ENCODE data around the gene FBXW4.

The FBXW4 gene

GRCh38 chr10:101725296-101726114, 30.5 kb upstream of the FBXW4 start:
- Histone ChIP-seq H3K9ac (ENCODE audit: low read length) (no peak overlapping the region), H4K8ac (ENCODE audit: low read depth, low read length) (no peak overlapping the region), H2BK120ac (ENCODE audit: low read depth, low read length) (no peak overlapping the region), H4K5ac (ENCODE audit: low read length) (no peak overlapping the region), H3K56ac (ENCODE audit: low read length) (no peak overlapping the region), H3K79me1 (ENCODE audit: low read length) (no peaks in the 10 kb centered on the region), H2BK5ac (ENCODE audit: low read length) (no peak overlapping the region), H2BK15ac (replicated peaks; ENCODE audit: low read depth) (no peak overlapping the region), H3K27me3 (ENCODE audit: insufficient read depth, low read length, poor library complexity) (no peaks in the 10 kb centered on the region), H3K4me3 (ENCODE audit: low read length) (no peak overlapping the region), H3K79me2 (ENCODE audit: control insufficient read depth, insufficient read depth, low read length) (no peaks in the 10 kb centered on the region), H3K36me3 (ENCODE audit: control insufficient read depth, insufficient read depth, low read length) (no peaks in the 10 kb centered on the region), H3K4me2 (ENCODE audit: low read length) (no peak overlapping the region), H3K4me1 (ENCODE audit: control insufficient read depth, low read depth, low read length) (peaks cover 3% of the 10 kb centered on the region), H2AK5ac (ENCODE audit: low read length) (no peak overlapping the region), H3K23ac (ENCODE audit: low read length) (no peak overlapping the region), H3K27ac (ENCODE audit: low read depth, low read length) (no peak overlapping the region), H3K4ac (ENCODE audit: low read depth, low read length) (no peak overlapping the region), H3K18ac (ENCODE audit: low read length) (no peak overlapping the region)
- no peak for DNase-seq
- no CpG with 5 or more reads among the region's 8 CpGs for WGBS (ENCODE audit: extremely low coverage, insufficient coverage, low lambda C conversion rate)

GRCh38 chr10:101724446-101724845, 29.5 kb upstream of the FBXW4 start:
- H4K5ac ChIP-seq (ENCODE audit: low read length): no peak overlapping the region
- no peak overlapping the region for H2BK15ac ChIP-seq (replicated peaks; ENCODE audit: low read depth)
- H2BK120ac ChIP-seq (ENCODE audit: low read depth, low read length): no peak overlapping the region
- no peak overlapping the region for H2BK5ac ChIP-seq (ENCODE audit: low read length)
- no peak overlapping the region for H4K8ac ChIP-seq (ENCODE audit: low read depth, low read length)
- H3K36me3 ChIP-seq (ENCODE audit: control insufficient read depth, insufficient read depth, low read length): no peaks in the 10 kb centered on the region
- H3K4ac ChIP-seq (ENCODE audit: low read depth, low read length): no peak overlapping the region
- no CpG with 5 or more reads among the region's 2 CpGs for WGBS (ENCODE audit: extremely low coverage, insufficient coverage, low lambda C conversion rate)
- no peaks in the 10 kb centered on the region for H3K79me2 ChIP-seq (ENCODE audit: control insufficient read depth, insufficient read depth, low read length)
- H2AK5ac ChIP-seq (ENCODE audit: low read length): no peak overlapping the region
- no peak for DNase-seq
- H3K9ac ChIP-seq (ENCODE audit: low read length): no peak overlapping the region
- H3K4me1 ChIP-seq (ENCODE audit: control insufficient read depth, low read depth, low read length): peaks cover 3% of the 10 kb centered on the region
- no peak overlapping the region for H3K56ac ChIP-seq (ENCODE audit: low read length)
- no peaks in the 10 kb centered on the region for H3K79me1 ChIP-seq (ENCODE audit: low read length)
- H3K18ac ChIP-seq (ENCODE audit: low read length): no peak overlapping the region
- H3K23ac ChIP-seq (ENCODE audit: low read length): no peak overlapping the region
- no peak overlapping the region for H3K4me2 ChIP-seq (ENCODE audit: low read length)
- no peaks in the 10 kb centered on the region for H3K27me3 ChIP-seq (ENCODE audit: insufficient read depth, low read length, poor library complexity)
- no peak overlapping the region for H3K27ac ChIP-seq (ENCODE audit: low read depth, low read length)
- H3K4me3 ChIP-seq (ENCODE audit: low read length): no peak overlapping the region

GRCh38 chr10:101723176-101723575, 28.2 kb upstream of the FBXW4 start:
- Histone ChIP-seq H3K27ac (ENCODE audit: low read depth, low read length) (no peak overlapping the region), H2BK15ac (replicated peaks; ENCODE audit: low read depth) (no peak overlapping the region), H3K9ac (ENCODE audit: low read length) (no peak overlapping the region), H3K4me2 (ENCODE audit: low read length) (no peak overlapping the region), H3K56ac (ENCODE audit: low read length) (no peak overlapping the region), H2BK120ac (ENCODE audit: low read depth, low read length) (no peak overlapping the region), H2BK5ac (ENCODE audit: low read length) (no peak overlapping the region), H2AK5ac (ENCODE audit: low read length) (no peak overlapping the region), H3K79me1 (ENCODE audit: low read length) (no peaks in the 10 kb centered on the region), H3K4me1 (ENCODE audit: control insufficient read depth, low read depth, low read length) (peaks cover 3% of the 10 kb centered on the region), H3K4ac (ENCODE audit: low read depth, low read length) (no peak overlapping the region), H4K8ac (ENCODE audit: low read depth, low read length) (no peak overlapping the region), H3K36me3 (ENCODE audit: control insufficient read depth, insufficient read depth, low read length) (no peaks in the 10 kb centered on the region), H3K18ac (ENCODE audit: low read length) (no peak overlapping the region), H3K79me2 (ENCODE audit: control insufficient read depth, insufficient read depth, low read length) (no peaks in the 10 kb centered on the region), H3K27me3 (ENCODE audit: insufficient read depth, low read length, poor library complexity) (no peaks in the 10 kb centered on the region), H3K23ac (ENCODE audit: low read length) (no peak overlapping the region), H4K5ac (ENCODE audit: low read length) (no peak overlapping the region), H3K4me3 (ENCODE audit: low read length) (no peak overlapping the region)
- no CpG with 5 or more reads among the region's 3 CpGs for WGBS (ENCODE audit: extremely low coverage, insufficient coverage, low lambda C conversion rate)
- DNase-seq: no peak

DNA sequence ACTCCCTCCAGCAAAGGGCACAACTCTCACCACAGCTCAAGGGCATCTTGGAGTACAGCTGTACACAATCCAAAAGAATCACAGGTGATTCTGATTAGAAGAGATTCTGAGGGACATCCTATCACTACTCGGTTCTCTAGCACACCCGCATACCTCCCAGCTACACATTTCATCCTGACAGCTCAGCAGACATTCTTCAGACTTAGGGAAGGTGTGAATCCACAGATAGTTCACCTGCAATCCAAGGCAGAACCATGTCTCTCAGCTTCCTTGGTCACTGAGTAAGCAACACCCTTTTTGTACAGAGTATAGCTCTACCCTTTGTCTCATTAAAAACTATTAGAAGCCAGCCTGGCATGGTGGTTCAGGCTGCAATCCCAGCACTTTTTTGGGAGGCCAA, 26.8 kb upstream of the FBXW4 start:
- Histone ChIP-seq H3K4me3 (ENCODE audit: low read length) (no peak overlapping the region), H2AK5ac (ENCODE audit: low read length) (no peak overlapping the region), H3K18ac (ENCODE audit: low read length) (no peak overlapping the region), H3K79me2 (ENCODE audit: control insufficient read depth, insufficient read depth, low read length) (no peaks in the 10 kb centered on the region), H2BK120ac (ENCODE audit: low read depth, low read length) (no peak overlapping the region), H3K4me1 (ENCODE audit: control insufficient read depth, low read depth, low read length) (peaks cover 3% of the 10 kb centered on the region), H4K5ac (ENCODE audit: low read length) (no peak overlapping the region), H4K8ac (ENCODE audit: low read depth, low read length) (no peak overlapping the region), H3K4me2 (ENCODE audit: low read length) (no peak overlapping the region), H3K79me1 (ENCODE audit: low read length) (no peaks in the 10 kb centered on the region), H3K56ac (ENCODE audit: low read length) (no peak overlapping the region), H3K27me3 (ENCODE audit: insufficient read depth, low read length, poor library complexity) (no peaks in the 10 kb centered on the region), H3K23ac (ENCODE audit: low read length) (no peak overlapping the region), H3K36me3 (ENCODE audit: control insufficient read depth, insufficient read depth, low read length) (no peaks in the 10 kb centered on the region), H2BK5ac (ENCODE audit: low read length) (no peak overlapping the region), H3K27ac (ENCODE audit: low read depth, low read length) (no peak overlapping the region), H3K9ac (ENCODE audit: low read length) (no peak overlapping the region), H3K4ac (ENCODE audit: low read depth, low read length) (no peak overlapping the region), H2BK15ac (replicated peaks; ENCODE audit: low read depth) (no peak overlapping the region)
- DNase-seq: peak; percentile 38
- WGBS (ENCODE audit: extremely low coverage, insufficient coverage, low lambda C conversion rate): no CpG with 5 or more reads among the region's 2 CpGs

- Histone ChIP-seq H3K27ac (ENCODE audit: low read depth, low read length) (no peak overlapping the region), H4K8ac (ENCODE audit: low read depth, low read length) (no peak overlapping the region), H2BK120ac (ENCODE audit: low read depth, low read length) (no peak overlapping the region), H3K79me2 (ENCODE audit: control insufficient read depth, insufficient read depth, low read length) (no peaks in the 10 kb centered on the region), H2BK5ac (ENCODE audit: low read length) (no peak overlapping the region), H2BK15ac (replicated peaks; ENCODE audit: low read depth) (no peak overlapping the region), H3K4me2 (ENCODE audit: low read length) (no peak overlapping the region), H3K23ac (ENCODE audit: low read length) (no peak overlapping the region), H3K9ac (ENCODE audit: low read length) (no peak overlapping the region), H3K4me3 (ENCODE audit: low read length) (no peak overlapping the region), H3K18ac (ENCODE audit: low read length) (no peak overlapping the region), H3K27me3 (ENCODE audit: insufficient read depth, low read length, poor library complexity) (no peaks in the 10 kb centered on the region), H3K79me1 (ENCODE audit: low read length) (no peaks in the 10 kb centered on the region), H3K4ac (ENCODE audit: low read depth, low read length) (no peak overlapping the region), H3K56ac (ENCODE audit: low read length) (no peak overlapping the region), H2AK5ac (ENCODE audit: low read length) (no peak overlapping the region), H3K4me1 (ENCODE audit: control insufficient read depth, low read depth, low read length) (peaks cover 3% of the 10 kb centered on the region), H4K5ac (ENCODE audit: low read length) (no peak overlapping the region), H3K36me3 (ENCODE audit: control insufficient read depth, insufficient read depth, low read length) (no peaks in the 10 kb centered on the region)
- no peak for DNase-seq
- WGBS (ENCODE audit: extremely low coverage, insufficient coverage, low lambda C conversion rate): no CpG with 5 or more reads among the region's 6 CpGs
These were observed 25.7 kb upstream of the FBXW4 start for GRCh38 chr10:101720606-101721230.
